ENCODE results near the gene LRRN3. TPM values are rescaled to one million over a fixed set of nuclear protein-coding genes. Genes with fewer than 3 reads are reported as not detected.

LRRN3 gene
- total and polyA plus RNA-seq, 2 experiments from 2014 or later, result 3.7 to 6.8 TPM

DNA sequence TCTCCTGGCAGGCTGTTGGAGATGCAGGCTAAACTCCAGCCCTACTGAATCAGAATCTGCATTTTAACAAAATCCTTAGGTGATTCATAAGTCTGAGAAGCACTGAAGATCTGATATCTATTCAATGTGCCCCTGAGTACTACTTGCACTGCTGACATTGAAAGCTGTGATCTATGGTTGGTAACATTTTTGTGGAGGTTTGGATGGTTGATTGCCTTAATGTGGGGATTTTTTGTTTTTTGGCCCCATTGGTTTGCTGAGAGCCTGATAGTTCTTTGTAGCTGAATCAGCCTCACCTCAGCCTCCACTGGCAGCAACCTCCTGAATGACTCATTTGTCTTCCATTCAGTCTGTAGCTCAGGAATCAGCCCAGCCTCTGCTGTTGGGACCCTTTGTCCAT lies 14.7 kb upstream of the LRRN3 start:
- Histone ChIP-seq H3K4me2 (no peak overlapping the region), H3K4me1 (ENCODE audit: insufficient read depth) (peaks cover 6% of the 10 kb centered on the region), H3K36me3 (replicated peaks; ENCODE audit: insufficient read depth, low read depth) (no peaks in the 10 kb centered on the region), H3K4me3 (no peak overlapping the region), H3K27me3 (no peaks in the 10 kb centered on the region), H2AFZ (no peak overlapping the region), H3K9me2 (replicated peaks; ENCODE audit: insufficient read depth) (no peaks in the 10 kb centered on the region), H4K20me1 (ENCODE audit: insufficient read depth, poor library complexity, severe bottlenecking) (no peaks in the 10 kb centered on the region), H3K27ac (no peak overlapping the region), H3K9me3 (ENCODE audit: low read depth) (no peaks in the 10 kb centered on the region), H3K79me2 (no peaks in the 10 kb centered on the region)
- no peak for DNase-seq (ENCODE audit: low spot score)
- TF ChIP-seq EZH2phosphoT487 (IDR thresholded peaks at IDR 0.05; ENCODE audit: low read depth, severe bottlenecking, unreplicated experiment) (no peak), EZH2 (IDR thresholded peaks at IDR 0.05; ENCODE audit: borderline replicate concordance) (no peak), CTCF (IDR thresholded peaks at IDR 0.05; ENCODE audit: poor library complexity) (no peak)

GRCh38 chr7:111077001-111077400 lies 13.9 kb upstream of the LRRN3 start:
- no peaks in the 10 kb centered on the region for H3K27me3 ChIP-seq
- WGBS (ENCODE audit: low lambda C conversion rate, missing lambda C conversion rate), result 91% methylated on average over 2 of the region's 2 CpGs
- H3K4me1 ChIP-seq (ENCODE audit: insufficient read depth), result peaks cover 6% of the 10 kb centered on the region
- no peaks in the 10 kb centered on the region for H3K36me3 ChIP-seq (replicated peaks; ENCODE audit: insufficient read depth, low read depth)
- TF ChIP-seq EZH2phosphoT487 (IDR thresholded peaks at IDR 0.05; ENCODE audit: low read depth, severe bottlenecking, unreplicated experiment) (no peak), CTCF (IDR thresholded peaks at IDR 0.05; ENCODE audit: poor library complexity) (no peak), EZH2 (IDR thresholded peaks at IDR 0.05; ENCODE audit: borderline replicate concordance) (no peak)
- H3K4me3 ChIP-seq, result no peak overlapping the region
- H3K4me2 ChIP-seq, result no peak overlapping the region
- H3K79me2 ChIP-seq, result no peaks in the 10 kb centered on the region
- no peaks in the 10 kb centered on the region for H3K9me2 ChIP-seq (replicated peaks; ENCODE audit: insufficient read depth)
- no peak overlapping the region for H2AFZ ChIP-seq
- H3K27ac ChIP-seq, result no peak overlapping the region
- no peaks in the 10 kb centered on the region for H4K20me1 ChIP-seq (ENCODE audit: insufficient read depth, poor library complexity, severe bottlenecking)
- no peak for DNase-seq (ENCODE audit: low spot score)
- no peaks in the 10 kb centered on the region for H3K9me3 ChIP-seq (ENCODE audit: low read depth)

GRCh38 chr7:111080495-111081105 lies 10.3 kb upstream of the LRRN3 start:
- TF ChIP-seq EZH2phosphoT487 (IDR thresholded peaks at IDR 0.05; ENCODE audit: low read depth, severe bottlenecking, unreplicated experiment) (no peak), EZH2 (IDR thresholded peaks at IDR 0.05; ENCODE audit: borderline replicate concordance) (no peak), CTCF (IDR thresholded peaks at IDR 0.05; ENCODE audit: poor library complexity) (no peak)
- H3K4me2 ChIP-seq, result no peak overlapping the region

More at GRCh38 chr7:111080495-111081105, 10.3 kb upstream of the LRRN3 start:
- Histone ChIP-seq H3K27ac (no peak overlapping the region), H2AFZ (no peak overlapping the region), H3K9me3 (ENCODE audit: low read depth) (no peaks in the 10 kb centered on the region), H3K4me1 (ENCODE audit: insufficient read depth) (no peaks in the 10 kb centered on the region), H3K9me2 (replicated peaks; ENCODE audit: insufficient read depth) (no peaks in the 10 kb centered on the region), H3K79me2 (no peaks in the 10 kb centered on the region), H3K27me3 (no peaks in the 10 kb centered on the region), H3K36me3 (replicated peaks; ENCODE audit: insufficient read depth, low read depth) (no peaks in the 10 kb centered on the region), H4K20me1 (ENCODE audit: insufficient read depth, poor library complexity, severe bottlenecking) (no peaks in the 10 kb centered on the region), H3K4me3 (no peak overlapping the region)
- 76% methylated on average over 1 of the region's 1 CpG for WGBS (ENCODE audit: low lambda C conversion rate, missing lambda C conversion rate)
- DNase-seq (ENCODE audit: low spot score), result no peak

Measured in hepatocyte (in vitro differentiated cells).